Effector memory CD4-positive, alpha-beta T cell (primary cell): Measurements from ENCODE around the gene ZBTB43.
"Not testable (repeated sequence)": the region's sequence is repeated elsewhere in the genome, so short reads cannot be mapped to it uniquely, and the experiment has no call there.

Experiments used
- DNase-seq, 3 donors: peaks; one replicate each; pipeline ENCODE4 v3.0.0-alpha.2; 2020
- H3K27ac ChIP-seq: 2 replicates; pipeline ENCODE4 v1.7.0; 2013; ENCODE audit warnings: mild to moderate bottlenecking, low read length, moderate library complexity; ENCODE audit not compliant: insufficient read depth, poor library complexity, severe bottlenecking
- H3K27me3 ChIP-seq: replicated peaks from 2 replicates; pipeline ENCODE4 v1.7.0; 2013; ENCODE audit warnings: mild to moderate bottlenecking, low read length; ENCODE audit not compliant: insufficient read depth, control insufficient read depth, poor library complexity, severe bottlenecking
- H3K36me3 ChIP-seq: 2 replicates; pipeline ENCODE4 v1.7.0; 2013; ENCODE audit warnings: mild to moderate bottlenecking, low read length, moderate library complexity; ENCODE audit not compliant: control insufficient read depth, insufficient read depth
- H3K4me1 ChIP-seq: 2 replicates; pipeline ENCODE4 v1.7.0; 2013; ENCODE audit warnings: low read length, mild to moderate bottlenecking; ENCODE audit not compliant: control insufficient read depth, insufficient read depth, poor library complexity, severe bottlenecking
- H3K4me3 ChIP-seq: 2 replicates; pipeline ENCODE4 v1.7.0; 2013; ENCODE audit warnings: low read length, low read depth, mild to moderate bottlenecking; ENCODE audit not compliant: insufficient read depth, poor library complexity, severe bottlenecking
- H3K9me3 ChIP-seq: 2 replicates; pipeline ENCODE4 v1.7.0; 2013; ENCODE audit warnings: mild to moderate bottlenecking, low read length, moderate library complexity; ENCODE audit not compliant: control insufficient read depth

ZBTB43 gene

GRCh38 chr9:126805554-126806262, 868 bp downstream of the ZBTB43 start:
- Histone ChIP-seq H3K4me1 (peaks cover 8% of the 10 kb centered on the region), H3K36me3 (no peaks in the 10 kb centered on the region), H3K27me3 (no peaks in the 10 kb centered on the region), H3K4me3 (peak overlapping the region; percentile 75), H3K9me3 (no peaks in the 10 kb centered on the region), H3K27ac (peak overlapping the region; percentile 85)
- peak; percentile 74 to 84 (median 81) for DNase-seq

- H3K4me1 ChIP-seq: peaks cover 8% of the 10 kb centered on the region
- peak overlapping the region; percentile 85 for H3K27ac ChIP-seq
- no peaks in the 10 kb centered on the region for H3K27me3 ChIP-seq
- DNase-seq: no peak
- H3K4me3 ChIP-seq: no peak overlapping the region
- no peaks in the 10 kb centered on the region for H3K36me3 ChIP-seq
- no peaks in the 10 kb centered on the region for H3K9me3 ChIP-seq
Measured at GRCh38 chr9:126806336-126806735, 1.5 kb downstream of the ZBTB43 start.

GRCh38 chr9:126809068-126809467, 4.2 kb downstream of the ZBTB43 start:
- H3K27ac ChIP-seq: no peak overlapping the region
- H3K36me3 ChIP-seq: peaks cover 7% of the 10 kb centered on the region

GRCh38 chr9:126810221-126810620, 5.4 kb downstream of the ZBTB43 start:
- DNase-seq, H3K36me3 ChIP-seq, H3K9me3 ChIP-seq: not testable (repeated sequence)

More at GRCh38 chr9:126809068-126809467, 4.2 kb downstream of the ZBTB43 start:
- no peak for DNase-seq
- no peaks in the 10 kb centered on the region for H3K9me3 ChIP-seq
- no peaks in the 10 kb centered on the region for H3K27me3 ChIP-seq
- H3K4me3 ChIP-seq: no peak overlapping the region
- H3K4me1 ChIP-seq: peaks cover 8% of the 10 kb centered on the region

GRCh38 chr9:126813072-126813471, 8.2 kb downstream of the ZBTB43 start:
- H3K9me3 ChIP-seq: peaks cover 3% of the 10 kb centered on the region
- H3K4me3 ChIP-seq: no peak overlapping the region
- H3K27me3 ChIP-seq: no peaks in the 10 kb centered on the region
- peaks cover 16% of the 10 kb centered on the region for H3K36me3 ChIP-seq
- H3K4me1 ChIP-seq: no peaks in the 10 kb centered on the region
- H3K27ac ChIP-seq: no peak overlapping the region
- no peak for DNase-seq

More at GRCh38 chr9:126810221-126810620, 5.4 kb downstream of the ZBTB43 start:
- not testable (repeated sequence) for H3K4me1 ChIP-seq, H3K4me3 ChIP-seq, H3K27ac ChIP-seq, H3K27me3 ChIP-seq

- Histone ChIP-seq H3K4me1 (no peaks in the 10 kb centered on the region), H3K36me3 (peaks cover 21% of the 10 kb centered on the region), H3K27ac (no peak overlapping the region), H3K27me3 (no peaks in the 10 kb centered on the region), H3K9me3 (peaks cover 3% of the 10 kb centered on the region), H3K4me3 (no peak overlapping the region)
- DNase-seq: no peak
Measured at GRCh38 chr9:126814091-126814490, 9.3 kb downstream of the ZBTB43 start.

GRCh38 chr9:126817615-126818014, 12.8 kb downstream of the ZBTB43 start:
- not testable (repeated sequence) for H3K27me3 ChIP-seq, DNase-seq, H3K27ac ChIP-seq, H3K9me3 ChIP-seq, H3K4me1 ChIP-seq, H3K4me3 ChIP-seq
- peaks cover 13% of the 10 kb centered on the region for H3K36me3 ChIP-seq

- Histone ChIP-seq H3K27me3 (no peaks in the 10 kb centered on the region), H3K27ac (no peak overlapping the region), H3K9me3 (peaks cover 3% of the 10 kb centered on the region), H3K4me3 (no peak overlapping the region), H3K4me1 (no peaks in the 10 kb centered on the region), H3K36me3 (peaks cover 13% of the 10 kb centered on the region)
- DNase-seq: no peak
Measured at GRCh38 chr9:126818482-126818881, 13.6 kb downstream of the ZBTB43 start.

GRCh38 chr9:126819482-126819881, 14.6 kb downstream of the ZBTB43 start:
- no peak for DNase-seq
- no peak overlapping the region for H3K4me3 ChIP-seq
- peaks cover 13% of the 10 kb centered on the region for H3K36me3 ChIP-seq
- no peaks in the 10 kb centered on the region for H3K27me3 ChIP-seq
- no peaks in the 10 kb centered on the region for H3K4me1 ChIP-seq
- peaks cover 3% of the 10 kb centered on the region for H3K9me3 ChIP-seq
- no peak overlapping the region for H3K27ac ChIP-seq

GRCh38 chr9:126822278-126822677, 17.4 kb downstream of the ZBTB43 start:
- DNase-seq: no peak
- peaks cover 14% of the 10 kb centered on the region for H3K36me3 ChIP-seq
- H3K27me3 ChIP-seq: no peaks in the 10 kb centered on the region
- no peak overlapping the region for H3K27ac ChIP-seq
- H3K4me1 ChIP-seq: no peaks in the 10 kb centered on the region
- no peak overlapping the region for H3K4me3 ChIP-seq
- no peaks in the 10 kb centered on the region for H3K9me3 ChIP-seq
